Ovary (tissue), 9 donors: ENCODE data around the gene JAG2. TPM values are rescaled to one million over a fixed set of nuclear protein-coding genes. Genes with fewer than 3 reads are reported as not detected.

Source experiments
- DNase-seq, 5 donors: peaks; one replicate each; pipeline ENCODE4 v3.0.0-alpha.2; 2019 to 2020
- H3K27ac ChIP-seq, 2 donors: fragments of 200-600 bp; one replicate each; pipeline versions ENCODE4 v1.5.1 to v1.8.0; 2019 to 2022
- H3K27me3 ChIP-seq: fragments of 200-600 bp; one replicate; pipeline ENCODE4 v1.8.0; 2022
- H3K36me3 ChIP-seq: fragments of 200-600 bp; sonication (generic); one replicate; pipeline ENCODE4 v1.5.1; 2019
- H3K4me1 ChIP-seq: one replicate; pipeline ENCODE4 v1.8.1; 2013; ENCODE audit warnings: mild to moderate bottlenecking, moderate library complexity; ENCODE audit not compliant: insufficient read depth
- H3K4me3 ChIP-seq: fragments of 200-600 bp; sonication (generic); one replicate; pipeline ENCODE4 v1.5.1; 2017
- H3K9me3 ChIP-seq, 2 donors: fragments of 200-600 bp in 1 of 2; sonication (generic) in 1 of 2; one replicate each; pipeline versions ENCODE4 v1.5.1 to v1.8.1; 2013 to 2019; ENCODE audit warnings: mild to moderate bottlenecking in 1 of 2, moderate library complexity in 1 of 2
- EP300 ChIP-seq: sonication (generic); formaldehyde crosslinking; IDR thresholded peaks from one replicate; pipeline ENCODE4 v1.6.1; 2017; ENCODE audit warnings: antibody characterized with exemption
- POLR2A ChIP-seq: fragments of 450-650 bp; IDR thresholded peaks from one replicate; pipeline ENCODE4 v1.6.1; 2017; ENCODE audit warnings: antibody characterized with exemption, mild to moderate bottlenecking, moderate library complexity
- WGBS, 3 donors: extraction: QIAGEN DNeasy Blood & Tissue Kit in 1 of 3; methylation state at CpG; one replicate each; pipeline versions ENCODE4 v1.1.5 to v1.1.7; 2013 to 2017; 5-methylcytosine and 5-hydroxymethylcytosine counted together
- intact Hi-C, 4 donors: fragments of 100-400 bp; cut with DNase I; formaldehyde crosslinking; loops; one replicate each; pipeline versions ENCODE4 v1.11.0 to v1.15.1; 2022 to 2023
- polyA plus RNA-seq, 2 donors: library from polyadenylated mRNA; stranded (reverse); fragments of 200-250 nt in 1 of 2; fragments of 350-450 nt in 1 of 2; fragmentation: Illumina TruSeq in 1 of 2; extraction: RNeasy Lipid Tissue Mini Kit (QIAGEN cat#74804) in 1 of 2; gene quantifications; one replicate each; pipeline ENCODE4 v1.2.3, GENCODE V29; 2013 to 2014
- total RNA-seq, 7 donors: library from RNA; depleted of rRNA in 2 of 7; stranded (reverse); fragments of >200 nt in 2 of 7; fragmentation: NEBNext Ultra II Directional in 3 of 7; extraction: Animal tissue kit (Norgen Biotek cat#: 25700) in 3 of 7; gene quantifications; one replicate each; pipeline versions ENCODE4 v1.1.0 to v1.2.4, GENCODE V29; 2016 to 2023
- TF ChIP-seq, protein P1 (sequence below), 3 donors: fragments of 450-650 bp in 2 of 3; fragments of 200-600 bp in 1 of 3; IDR thresholded peaks; one replicate each; pipeline versions ENCODE4 v1.5.1 to v1.8.0; 2016 to 2022; ENCODE audit warnings: antibody characterized with exemption in 3 of 3, mild to moderate bottlenecking in 1 of 3
- donor health status: DM: no; HTN: no; CAD: no; lungs with moderate emphysema.
- donor health status: DM: no; HTN: no; CAD: no.
- donor health status: Bipolar disorder and iron deficiency.
- donor health status: DM: yes; HTN: yes; CAD: no.
- donor health status: DM: no; HTN: no; CAD: no.
- donor health status: DM: yes; HTN: yes; CAD: no.

The JAG2 gene
- total and polyA plus RNA-seq, 9 donors, result 0.78 to 10.2 (median 6.5) TPM

DNA sequence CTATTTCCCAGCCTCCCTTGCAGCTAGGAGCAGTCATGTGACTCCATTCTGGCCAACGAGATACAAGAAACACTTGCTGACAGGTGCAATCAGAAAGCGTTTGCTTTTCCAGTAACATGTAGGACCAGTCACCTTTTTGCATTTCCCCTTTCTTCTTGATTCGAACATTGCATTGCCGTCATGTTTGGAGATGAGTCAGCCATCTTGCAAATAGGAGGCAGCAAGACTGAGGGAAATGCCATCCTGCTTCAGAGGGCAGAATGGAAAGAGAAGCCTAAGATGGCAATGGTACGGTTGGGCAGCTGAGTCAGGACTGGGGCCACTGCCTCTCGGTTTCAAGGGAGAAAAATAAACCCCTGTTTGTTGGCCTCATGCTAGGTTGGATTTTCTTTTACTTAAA is 68.8 kb downstream of the JAG2 start:
- TF ChIP-seq POLR2A (no peak), EP300 (no peak)
- TF ChIP-seq, protein P1, sequence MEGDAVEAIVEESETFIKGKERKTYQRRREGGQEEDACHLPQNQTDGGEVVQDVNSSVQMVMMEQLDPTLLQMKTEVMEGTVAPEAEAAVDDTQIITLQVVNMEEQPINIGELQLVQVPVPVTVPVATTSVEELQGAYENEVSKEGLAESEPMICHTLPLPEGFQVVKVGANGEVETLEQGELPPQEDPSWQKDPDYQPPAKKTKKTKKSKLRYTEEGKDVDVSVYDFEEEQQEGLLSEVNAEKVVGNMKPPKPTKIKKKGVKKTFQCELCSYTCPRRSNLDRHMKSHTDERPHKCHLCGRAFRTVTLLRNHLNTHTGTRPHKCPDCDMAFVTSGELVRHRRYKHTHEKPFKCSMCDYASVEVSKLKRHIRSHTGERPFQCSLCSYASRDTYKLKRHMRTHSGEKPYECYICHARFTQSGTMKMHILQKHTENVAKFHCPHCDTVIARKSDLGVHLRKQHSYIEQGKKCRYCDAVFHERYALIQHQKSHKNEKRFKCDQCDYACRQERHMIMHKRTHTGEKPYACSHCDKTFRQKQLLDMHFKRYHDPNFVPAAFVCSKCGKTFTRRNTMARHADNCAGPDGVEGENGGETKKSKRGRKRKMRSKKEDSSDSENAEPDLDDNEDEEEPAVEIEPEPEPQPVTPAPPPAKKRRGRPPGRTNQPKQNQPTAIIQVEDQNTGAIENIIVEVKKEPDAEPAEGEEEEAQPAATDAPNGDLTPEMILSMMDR (IDR thresholded peaks at IDR 0.05), result no peak
- no peak overlapping the region for H3K27ac ChIP-seq
- no peak overlapping the region for H3K4me3 ChIP-seq
- DNase-seq, result no peak
- WGBS, 3 donors, result 72 to 82% (median 81%) methylated on average over 6 of the region's 6 CpGs
- H3K9me3 ChIP-seq, result no peaks in the 10 kb centered on the region
- no peaks in the 10 kb centered on the region for H3K27me3 ChIP-seq
- intact Hi-C loops, result loop anchor here in 1 of 4 donors (10.0 kb wide), 2 partner anchors 165 to 395 kb away; partner anchors contain the start of gene TEDC1
- H3K4me1 ChIP-seq, result no peaks in the 10 kb centered on the region
- H3K36me3 ChIP-seq, result no peaks in the 10 kb centered on the region

- H3K27me3 ChIP-seq, result no peaks in the 10 kb centered on the region
- H3K4me1 ChIP-seq, result peaks cover 3% of the 10 kb centered on the region
- intact Hi-C loops, result loop anchor here in 1 of 4 donors (10.0 kb wide), 2 partner anchors 166 to 396 kb away; partner anchors contain the start of gene TEDC1
- DNase-seq, result no peak
- H3K9me3 ChIP-seq, result no peaks in the 10 kb centered on the region
- H3K4me3 ChIP-seq, result no peak overlapping the region
- H3K36me3 ChIP-seq, result no peaks in the 10 kb centered on the region
- TF ChIP-seq EP300, result no peak
- TF ChIP-seq, protein P1 (IDR thresholded peaks at IDR 0.05), result no peak
- TF ChIP-seq POLR2A, result no peak
- H3K27ac ChIP-seq, result no peak overlapping the region
- 81 to 89% (median 87%) methylated on average over 8 of the region's 8 CpGs for WGBS, 3 donors
Measured at GRCh38 chr14:105098316-105098715, 70.3 kb downstream of the JAG2 start.

DNA sequence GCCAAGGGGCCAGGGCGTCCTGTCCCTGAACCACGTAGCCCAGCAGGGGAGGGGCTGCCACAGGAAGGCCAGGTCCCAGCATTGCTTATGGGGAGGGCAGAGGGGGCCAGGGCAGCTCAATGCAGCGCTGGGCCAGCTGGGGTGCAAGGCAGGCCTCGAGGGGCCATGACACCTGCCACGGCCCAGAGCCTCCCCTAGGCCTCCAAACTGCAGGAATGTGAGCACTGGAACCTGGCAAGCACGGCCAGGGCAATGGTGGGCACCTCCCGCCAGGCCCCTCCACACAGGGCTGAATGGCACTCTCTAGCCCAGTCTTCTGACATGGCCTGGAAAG is 70.8 kb downstream of the JAG2 start:
- Histone ChIP-seq H3K9me3 (no peaks in the 10 kb centered on the region), H3K4me3 (no peak overlapping the region), H3K4me1 (peaks cover 5% of the 10 kb centered on the region), H3K27me3 (no peaks in the 10 kb centered on the region), H3K36me3 (no peaks in the 10 kb centered on the region), H3K27ac (no peak overlapping the region)
- 66 to 82% (median 70%) methylated on average over 7 of the region's 7 CpGs for WGBS, 3 donors
- TF ChIP-seq POLR2A, result no peak
- TF ChIP-seq, protein P1 (IDR thresholded peaks at IDR 0.05), result no peak
- no peak for TF ChIP-seq EP300
- no peak for DNase-seq
- intact Hi-C loops, result loop anchor here in 1 of 4 donors (10.0 kb wide), 2 partner anchors 167 to 397 kb away; partner anchors contain the start of gene TEDC1

GRCh38 chr14:105096206-105096875 is 72.2 kb downstream of the JAG2 start:
- no peak for TF ChIP-seq EP300
- TF ChIP-seq, protein P1 (IDR thresholded peaks at IDR 0.05), result no peak
- Histone ChIP-seq H3K4me3 (no peak overlapping the region), H3K27me3 (no peaks in the 10 kb centered on the region), H3K4me1 (peaks cover 7% of the 10 kb centered on the region), H3K9me3 (no peaks in the 10 kb centered on the region), H3K27ac (no peak overlapping the region), H3K36me3 (no peaks in the 10 kb centered on the region)
- WGBS, 3 donors, result 74 to 84% (median 75%) methylated on average over 15 of the region's 15 CpGs
- no peak for DNase-seq
- intact Hi-C loops, result loop anchor here in 1 of 4 donors (10.0 kb wide), 2 partner anchors 168 to 398 kb away; partner anchors contain the start of gene TEDC1
